ENCODE results near the gene NPL.

GRCh38 chr1:182806015-182806678 lies 16.6 kb downstream of the NPL start:
- TF ChIP-seq CTCF (conservative IDR thresholded peaks at IDR 0.05 in 1 of 2, IDR thresholded peaks at IDR 0.05 in 1 of 2; ENCODE audit: low read depth in 1 of 2, low read length in 2 of 2) (no peak), EZH2 (IDR thresholded peaks at IDR 0.05; ENCODE audit: low read length, missing control alignments) (no peak)
